ENCODE data around the gene DMD. TPM values are rescaled to one million over a fixed set of nuclear protein-coding genes. Genes with fewer than 3 reads are reported as not detected.

Gene DMD
- total and polyA plus RNA-seq, 2 experiments from 2014 or later, result 73.5 to 90.7 TPM

DNA sequence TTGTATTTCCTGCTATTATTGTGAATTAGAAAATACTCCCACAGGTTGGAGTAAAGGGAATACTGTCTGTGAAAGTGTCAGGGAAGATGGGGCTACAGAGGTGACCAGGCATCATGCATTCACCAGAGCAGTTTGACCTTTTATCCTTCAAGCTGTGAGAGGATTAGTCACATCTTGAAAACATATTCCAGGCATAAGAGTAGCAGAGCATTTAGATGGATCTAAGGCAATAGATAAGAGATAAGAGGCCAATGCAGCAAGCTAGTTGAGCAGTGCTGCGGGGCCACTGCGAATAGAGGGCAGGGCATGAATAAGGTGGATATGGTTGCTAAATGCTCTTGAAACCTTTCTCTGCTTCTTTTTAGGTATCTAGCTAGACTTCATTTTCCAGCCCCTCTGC is 1668.8 kb downstream of the DMD start:
- Histone ChIP-seq H3K27me3 (no peaks in the 10 kb centered on the region), H3K4me1 (ENCODE audit: low read depth) (no peaks in the 10 kb centered on the region), H3K4me3 (no peak overlapping the region), H3K36me3 (no peaks in the 10 kb centered on the region), H3K9me3 (ENCODE audit: low read depth) (no peaks in the 10 kb centered on the region), H3K27ac (no peak overlapping the region)
- no peak for DNase-seq (ENCODE audit: low read depth in 1 of 2, low spot score in 1 of 2)
- TF ChIP-seq, protein P1, sequence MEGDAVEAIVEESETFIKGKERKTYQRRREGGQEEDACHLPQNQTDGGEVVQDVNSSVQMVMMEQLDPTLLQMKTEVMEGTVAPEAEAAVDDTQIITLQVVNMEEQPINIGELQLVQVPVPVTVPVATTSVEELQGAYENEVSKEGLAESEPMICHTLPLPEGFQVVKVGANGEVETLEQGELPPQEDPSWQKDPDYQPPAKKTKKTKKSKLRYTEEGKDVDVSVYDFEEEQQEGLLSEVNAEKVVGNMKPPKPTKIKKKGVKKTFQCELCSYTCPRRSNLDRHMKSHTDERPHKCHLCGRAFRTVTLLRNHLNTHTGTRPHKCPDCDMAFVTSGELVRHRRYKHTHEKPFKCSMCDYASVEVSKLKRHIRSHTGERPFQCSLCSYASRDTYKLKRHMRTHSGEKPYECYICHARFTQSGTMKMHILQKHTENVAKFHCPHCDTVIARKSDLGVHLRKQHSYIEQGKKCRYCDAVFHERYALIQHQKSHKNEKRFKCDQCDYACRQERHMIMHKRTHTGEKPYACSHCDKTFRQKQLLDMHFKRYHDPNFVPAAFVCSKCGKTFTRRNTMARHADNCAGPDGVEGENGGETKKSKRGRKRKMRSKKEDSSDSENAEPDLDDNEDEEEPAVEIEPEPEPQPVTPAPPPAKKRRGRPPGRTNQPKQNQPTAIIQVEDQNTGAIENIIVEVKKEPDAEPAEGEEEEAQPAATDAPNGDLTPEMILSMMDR (IDR thresholded peaks at IDR 0.05; ENCODE audit: low read depth, low read length), result no peak

DNA sequence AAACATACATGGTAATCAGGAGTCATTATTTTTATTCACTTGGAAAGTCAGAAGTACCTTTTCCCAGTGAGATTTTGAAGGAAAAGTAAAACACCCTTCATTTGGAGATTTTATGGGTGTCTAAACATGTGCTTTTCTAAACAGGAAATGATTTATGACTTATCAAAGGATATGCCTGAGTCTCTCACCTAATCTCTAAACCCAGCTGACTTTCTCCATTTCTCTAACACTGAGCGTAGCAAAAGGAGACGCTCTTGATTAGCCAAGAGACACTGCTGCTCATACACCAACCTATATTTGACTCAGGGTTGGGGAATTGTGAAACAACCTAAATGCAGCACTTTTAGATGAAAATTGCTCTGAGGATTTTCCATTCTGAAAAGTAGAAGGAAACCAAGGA is 1671.0 kb downstream of the DMD start:
- peak in 1 of 2 donors; percentile 31 for DNase-seq (ENCODE audit: low read depth in 1 of 2, low spot score in 1 of 2)
- no peaks in the 10 kb centered on the region for H3K9me3 ChIP-seq (ENCODE audit: low read depth)
- no peaks in the 10 kb centered on the region for H3K27me3 ChIP-seq
- no peak overlapping the region for H3K27ac ChIP-seq
- no peaks in the 10 kb centered on the region for H3K4me1 ChIP-seq (ENCODE audit: low read depth)
- H3K4me3 ChIP-seq, result no peak overlapping the region
- no peaks in the 10 kb centered on the region for H3K36me3 ChIP-seq
- TF ChIP-seq, protein P1 (IDR thresholded peaks at IDR 0.05; ENCODE audit: low read depth, low read length), result no peak

DNA sequence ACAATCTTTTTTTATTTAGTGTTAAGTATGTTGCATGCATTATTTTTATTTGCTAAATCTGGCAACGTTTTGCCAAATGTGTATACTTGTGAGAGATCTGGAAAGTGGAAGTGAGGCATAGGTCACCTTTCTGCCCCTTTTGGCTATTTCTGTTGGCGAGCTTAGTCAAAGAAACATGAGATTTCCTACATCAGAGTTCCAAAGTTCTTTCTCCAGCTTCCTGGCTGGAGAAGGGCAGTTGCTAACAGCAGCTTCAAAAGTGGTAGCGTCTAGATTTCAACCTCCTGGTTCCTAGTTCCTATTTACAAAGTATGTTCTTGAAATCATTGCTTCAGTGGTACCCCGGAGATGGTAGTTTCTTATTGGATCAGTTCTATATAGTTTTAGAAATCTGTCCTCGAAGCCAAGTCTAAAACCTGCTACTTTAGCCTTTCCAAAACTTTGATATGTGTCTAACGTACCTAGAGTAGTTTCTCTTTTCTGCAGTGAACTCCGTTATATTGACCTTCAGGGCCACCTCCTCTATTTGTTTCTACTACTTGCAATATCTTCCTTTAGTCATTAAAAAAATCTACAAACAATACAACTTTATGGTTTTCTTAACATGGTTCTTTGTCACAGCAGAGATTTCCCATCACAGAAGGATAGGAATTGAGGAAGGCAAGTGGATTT is 1683.8 kb downstream of the DMD start:
- Histone ChIP-seq H3K36me3 (no peaks in the 10 kb centered on the region), H3K9me3 (ENCODE audit: low read depth) (no peaks in the 10 kb centered on the region), H3K4me3 (no peak overlapping the region), H3K4me1 (ENCODE audit: low read depth) (peaks cover 14% of the 10 kb centered on the region), H3K27ac (no peak overlapping the region), H3K27me3 (no peaks in the 10 kb centered on the region)
- TF ChIP-seq, protein P1 (IDR thresholded peaks at IDR 0.05; ENCODE audit: low read depth, low read length), result no peak
- no peak for DNase-seq (ENCODE audit: low read depth in 1 of 2, low spot score in 1 of 2)

DNA sequence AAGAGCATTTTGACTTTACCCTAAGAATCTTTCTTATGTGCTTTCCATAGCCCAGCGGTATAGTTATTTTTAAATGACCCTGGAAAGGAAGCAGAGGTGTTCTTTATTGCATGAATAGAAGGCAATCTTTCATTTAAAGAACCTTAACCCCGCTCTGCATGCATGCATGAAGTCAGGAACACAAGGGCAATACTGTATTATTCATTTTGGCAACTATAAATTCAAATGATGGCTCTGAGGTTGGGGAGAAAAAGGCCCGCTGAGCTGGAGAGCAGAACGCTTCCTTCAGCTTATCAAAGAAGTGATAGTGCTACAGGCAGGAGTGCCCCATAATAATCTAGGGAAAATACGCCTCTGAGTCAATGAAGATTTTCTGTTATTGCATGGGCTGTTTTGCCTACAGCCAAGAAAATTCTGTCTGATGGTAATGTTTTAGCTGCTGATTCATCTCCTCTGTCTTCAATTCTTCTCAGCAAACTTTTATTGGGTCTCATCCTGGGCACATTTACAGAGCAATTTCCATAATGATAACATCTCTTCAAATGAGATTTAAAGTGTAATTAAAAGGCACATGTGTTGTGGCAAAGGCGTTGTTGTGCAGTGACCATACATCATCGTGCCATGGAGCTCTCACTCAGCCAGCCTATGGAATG is 1687.3 kb downstream of the DMD start:
- peak in 1 of 2 donors; percentile 43 for DNase-seq (ENCODE audit: low read depth in 1 of 2, low spot score in 1 of 2)
- Histone ChIP-seq H3K9me3 (ENCODE audit: low read depth) (no peaks in the 10 kb centered on the region), H3K36me3 (no peaks in the 10 kb centered on the region), H3K4me3 (no peak overlapping the region), H3K27ac (no peak overlapping the region), H3K27me3 (no peaks in the 10 kb centered on the region), H3K4me1 (ENCODE audit: low read depth) (peaks cover 14% of the 10 kb centered on the region)
- TF ChIP-seq, protein P1 (IDR thresholded peaks at IDR 0.05; ENCODE audit: low read depth, low read length), result no peak

DNA sequence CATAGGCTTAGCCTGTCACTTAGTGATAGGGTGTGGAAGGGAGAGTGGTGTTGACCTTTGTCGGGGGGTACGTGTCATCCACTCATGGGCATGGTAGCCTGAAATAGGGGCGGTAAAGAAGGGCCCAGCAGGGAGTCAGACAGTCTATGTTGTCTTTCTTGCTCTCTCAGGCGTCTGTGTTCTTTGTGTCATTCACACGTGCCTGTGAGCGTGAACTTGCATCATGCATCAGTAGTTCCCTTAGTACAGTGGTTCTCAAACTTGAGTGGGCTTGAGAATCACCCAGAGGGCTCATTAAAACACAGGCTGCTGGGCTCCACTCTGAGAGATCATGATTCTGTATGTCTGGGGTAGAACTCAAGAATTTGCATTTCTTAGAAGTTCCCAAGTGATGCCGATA is 1688.6 kb downstream of the DMD start:
- no peak for DNase-seq (ENCODE audit: low read depth in 1 of 2, low spot score in 1 of 2)
- no peaks in the 10 kb centered on the region for H3K36me3 ChIP-seq
- H3K27me3 ChIP-seq, result no peaks in the 10 kb centered on the region
- H3K4me1 ChIP-seq (ENCODE audit: low read depth), result peaks cover 14% of the 10 kb centered on the region
- H3K27ac ChIP-seq, result no peak overlapping the region
- H3K9me3 ChIP-seq (ENCODE audit: low read depth), result no peaks in the 10 kb centered on the region
- TF ChIP-seq, protein P1 (IDR thresholded peaks at IDR 0.05; ENCODE audit: low read depth, low read length), result no peak
- H3K4me3 ChIP-seq, result no peak overlapping the region

All from cardiac muscle cell (in vitro differentiated cells and primary cell).